SH-SY5Y (cell line): ENCODE data around the gene DNM2.

Source experiments
- GATA2 ChIP-seq: IDR thresholded peaks from 2 replicates; pipeline ENCODE4 v1.6.1; 2011; ENCODE audit warnings: mild to moderate bottlenecking, low read depth, low read length
- GATA3 ChIP-seq: IDR thresholded peaks from 2 replicates; pipeline ENCODE4 v1.6.1; 2011; ENCODE audit warnings: low read depth, mild to moderate bottlenecking, low read length, moderate library complexity

DNA sequence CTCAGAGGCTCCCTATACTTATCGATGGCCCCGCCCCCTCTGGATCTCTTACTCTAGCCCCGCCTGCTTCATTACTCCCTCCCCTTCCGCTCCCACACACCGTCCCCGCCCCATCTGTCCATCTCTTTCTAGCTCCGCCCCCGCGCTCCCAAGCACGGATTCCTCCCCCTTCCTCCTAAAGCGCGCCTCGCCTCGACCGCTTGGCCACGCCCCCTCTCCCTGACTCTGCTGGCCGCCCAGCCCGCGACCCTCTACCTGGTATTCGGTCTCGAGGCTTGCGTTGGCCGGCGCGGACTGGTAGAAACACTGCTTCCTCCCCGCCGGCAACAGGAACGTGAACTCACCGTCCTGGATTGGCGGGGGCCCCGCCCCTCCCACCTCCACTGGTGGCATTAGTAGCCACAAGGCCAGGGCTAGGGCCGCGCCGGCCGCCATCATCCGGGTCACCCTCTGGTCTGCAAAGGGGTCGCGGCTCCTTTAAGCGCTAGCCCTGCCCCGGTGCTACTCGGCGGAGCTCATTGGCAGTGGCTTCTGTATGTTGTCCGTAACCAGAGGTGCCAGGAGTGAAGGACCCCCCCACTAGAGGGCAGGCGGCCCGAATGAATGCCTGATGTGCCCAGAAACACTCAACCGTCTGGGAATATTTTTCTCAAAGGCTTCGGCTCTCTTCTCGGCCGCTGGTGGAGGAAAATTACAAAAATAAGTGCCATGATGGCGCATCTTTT lies 118.0 kb downstream of the DNM2 start, which contains the start of gene TMED1:
- no peak for TF ChIP-seq GATA2
- no peak for TF ChIP-seq GATA3
